Activated T-cell treated with anti-CD3 and anti-CD28 coated beads, Interleukin-2, amount 50 U/mL, for 4 hours (primary cell): Measurements from ENCODE around the gene GRIP2. TPM values are rescaled to one million over a fixed set of nuclear protein-coding genes. Genes with fewer than 3 reads are reported as not detected.

Source experiments
- ATAC-seq, 2 donors: fragments of 200-7000 bp; cut with Tn5 transposase; one replicate each; pipeline ENCODE4 v1.10.0; 2021
- DNase-seq: peaks from one replicate; pipeline ENCODE4 v3.0.0-alpha.2; 2020
- H3K27me3 Mint-ChIP-seq: one replicate; pipeline ENCODE4 v1.8.0; 2021; ENCODE audit warnings: low read depth, mixed read lengths
- H3K36me3 Mint-ChIP-seq: one replicate; pipeline ENCODE4 v1.8.0; 2022; ENCODE audit warnings: mixed read lengths; ENCODE audit not compliant: insufficient read depth
- H3K4me1 Mint-ChIP-seq: one replicate; pipeline ENCODE4 v1.8.0; 2021; ENCODE audit warnings: low read depth, mixed read lengths
- H3K4me3 Mint-ChIP-seq: one replicate; pipeline ENCODE4 v1.8.0; 2021; ENCODE audit warnings: mild to moderate bottlenecking, moderate library complexity, mixed read lengths
- H3K9me3 Mint-ChIP-seq: one replicate; pipeline ENCODE4 v1.8.0; 2021; ENCODE audit warnings: mixed read lengths
- total RNA-seq, 3 donors: library from RNA; stranded (reverse); gene quantifications; one replicate each; pipeline ENCODE4 v1.2.1, GENCODE V29; 2021

GRIP2 gene
- total RNA-seq, 3 donors from 2014 or later = not detected

GRCh38 chr3:14489641-14490040 is 50.5 kb downstream of the GRIP2 start:
- Mint-ChIP-seq H3K36me3 (peaks cover 16% of the 10 kb centered on the region), H3K27me3 (no peaks in the 10 kb centered on the region), H3K4me3 (no peak overlapping the region), H3K4me1 (no peaks in the 10 kb centered on the region), H3K9me3 (no peaks in the 10 kb centered on the region)
- ATAC-seq (no peak), DNase-seq (no peak)

DNA sequence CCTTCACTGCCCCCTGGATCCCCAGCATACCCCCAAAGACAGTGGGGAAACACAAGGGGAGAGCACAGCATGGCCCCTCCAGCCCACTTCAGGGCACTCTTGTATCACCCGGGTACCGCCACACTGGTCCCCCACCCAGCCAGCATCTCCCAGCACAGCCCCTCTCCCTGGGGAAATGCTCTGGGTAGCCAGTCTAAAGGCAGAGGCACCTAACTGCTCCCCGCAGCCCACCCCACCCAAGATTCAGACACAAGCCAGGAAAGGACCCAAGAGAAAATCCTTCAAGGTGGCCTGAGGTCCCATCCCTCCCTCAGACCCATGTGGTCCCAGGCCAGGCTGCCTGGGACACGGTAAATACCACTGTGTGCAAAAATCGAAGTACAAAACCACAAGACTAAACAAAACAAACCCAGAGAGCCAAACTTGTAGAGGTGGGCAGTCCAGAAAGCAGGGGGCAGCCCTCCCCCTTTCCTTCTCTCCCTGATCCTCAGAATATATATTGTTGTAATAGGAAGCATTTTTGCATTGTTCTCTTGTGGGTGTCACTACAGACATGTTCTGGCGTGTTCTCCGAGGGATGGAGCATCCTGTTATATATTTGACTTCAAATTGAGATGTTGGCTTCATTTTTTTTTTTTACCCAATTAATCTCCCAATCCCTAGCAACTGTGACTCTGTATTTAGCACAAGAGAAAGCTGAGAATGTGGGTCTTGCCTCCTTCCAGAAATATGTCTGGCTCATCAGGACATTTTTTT is 51.7 kb downstream of the GRIP2 start:
- Mint-ChIP-seq H3K4me1 (no peaks in the 10 kb centered on the region), H3K9me3 (no peaks in the 10 kb centered on the region), H3K36me3 (peaks cover 25% of the 10 kb centered on the region), H3K4me3 (no peak overlapping the region), H3K27me3 (no peaks in the 10 kb centered on the region)
- DNase-seq (no peak), ATAC-seq (no peak)

- DNase-seq (no peak), ATAC-seq (no peak)
- H3K4me1 Mint-ChIP-seq = no peaks in the 10 kb centered on the region
- H3K27me3 Mint-ChIP-seq = no peaks in the 10 kb centered on the region
- no peaks in the 10 kb centered on the region for H3K9me3 Mint-ChIP-seq
- peaks cover 28% of the 10 kb centered on the region for H3K36me3 Mint-ChIP-seq
- H3K4me3 Mint-ChIP-seq = no peak overlapping the region
These were observed 52.3 kb downstream of the GRIP2 start for GRCh38 chr3:14487821-14488220.

- H3K9me3 Mint-ChIP-seq = no peaks in the 10 kb centered on the region
These were observed 53.1 kb downstream of the GRIP2 start for GRCh38 chr3:14487086-14487485.

DNA sequence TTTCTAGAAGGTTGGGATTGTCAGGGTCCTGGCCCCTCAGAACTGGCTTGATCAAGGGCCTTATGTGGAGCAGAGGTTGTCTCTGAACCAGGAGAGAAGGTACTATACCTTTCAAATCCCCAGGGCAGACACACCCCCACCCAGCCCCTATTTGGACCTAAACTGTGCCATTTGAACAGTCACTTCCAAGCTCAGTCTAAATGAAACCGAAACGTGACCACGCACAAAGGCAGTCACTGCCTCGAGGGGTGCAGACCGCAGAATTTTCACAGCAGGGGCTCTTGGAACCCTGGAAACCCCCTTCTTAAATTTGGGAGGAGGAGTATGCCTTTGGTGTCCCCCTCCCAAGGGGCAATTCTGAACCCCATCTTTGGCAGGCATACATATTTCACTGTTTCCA is 53.7 kb downstream of the GRIP2 start:
- H3K36me3 Mint-ChIP-seq = peaks cover 33% of the 10 kb centered on the region
- no peak for ATAC-seq
- no peaks in the 10 kb centered on the region for H3K27me3 Mint-ChIP-seq
- no peak overlapping the region for H3K4me3 Mint-ChIP-seq
- DNase-seq = no peak
- no peaks in the 10 kb centered on the region for H3K9me3 Mint-ChIP-seq
- H3K4me1 Mint-ChIP-seq = no peaks in the 10 kb centered on the region

More at GRCh38 chr3:14487086-14487485, 53.1 kb downstream of the GRIP2 start:
- peaks cover 28% of the 10 kb centered on the region for H3K36me3 Mint-ChIP-seq
- DNase-seq = no peak
- ATAC-seq = no peak
- no peaks in the 10 kb centered on the region for H3K4me1 Mint-ChIP-seq
- no peak overlapping the region for H3K4me3 Mint-ChIP-seq
- H3K27me3 Mint-ChIP-seq = no peaks in the 10 kb centered on the region

DNA sequence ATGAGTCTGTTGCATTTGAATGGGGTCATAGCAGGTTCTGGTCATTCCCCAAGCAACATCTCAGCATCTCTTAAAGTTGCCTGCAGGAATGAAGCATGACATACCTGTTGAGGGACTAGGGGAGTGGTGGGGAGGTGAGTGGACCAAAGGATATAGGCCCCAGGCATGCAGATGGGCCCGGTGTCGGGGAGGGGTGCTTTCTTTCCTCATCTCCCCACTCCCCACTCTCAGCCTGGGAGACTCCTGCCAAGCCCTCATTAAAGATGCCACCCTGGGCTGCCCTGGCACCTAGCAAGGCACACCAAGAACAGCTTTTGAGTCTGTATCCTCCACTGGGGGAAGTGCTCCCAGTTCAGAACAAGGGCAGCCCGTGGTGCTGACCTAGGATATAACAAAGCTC is 54.2 kb downstream of the GRIP2 start:
- Mint-ChIP-seq H3K4me3 (no peak overlapping the region), H3K9me3 (no peaks in the 10 kb centered on the region), H3K36me3 (peaks cover 36% of the 10 kb centered on the region), H3K27me3 (no peaks in the 10 kb centered on the region), H3K4me1 (no peaks in the 10 kb centered on the region)
- no peak for ATAC-seq
- DNase-seq = no peak

DNA sequence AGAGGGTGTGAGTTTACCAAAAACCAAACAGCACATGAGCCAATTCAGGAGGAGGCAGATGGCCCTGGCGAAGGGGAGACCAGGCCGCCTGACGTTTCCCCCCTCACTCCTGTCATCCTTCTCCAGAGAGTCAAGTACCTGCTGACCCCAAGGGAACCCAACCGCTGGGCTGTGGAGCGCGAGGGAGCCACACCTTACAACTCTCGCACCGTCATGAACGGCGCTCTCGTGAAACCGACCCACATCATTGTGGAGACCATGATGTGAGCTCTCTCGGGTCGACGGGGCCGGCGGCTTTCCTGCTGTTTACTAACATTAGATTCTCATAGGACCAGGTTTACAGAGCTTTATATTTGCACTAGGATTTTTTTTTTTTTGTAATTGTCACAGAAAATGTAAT is 55.4 kb downstream of the GRIP2 start:
- H3K4me1 Mint-ChIP-seq = no peaks in the 10 kb centered on the region
- H3K36me3 Mint-ChIP-seq = peaks cover 37% of the 10 kb centered on the region

GRCh38 chr3:14483286-14483685 is 56.9 kb downstream of the GRIP2 start:
- DNase-seq (no peak), ATAC-seq (no peak)
- Mint-ChIP-seq H3K4me3 (no peak overlapping the region), H3K4me1 (no peaks in the 10 kb centered on the region), H3K36me3 (peaks cover 44% of the 10 kb centered on the region), H3K9me3 (no peaks in the 10 kb centered on the region), H3K27me3 (no peaks in the 10 kb centered on the region)

More for the DNA sequence above, 55.4 kb downstream of the GRIP2 start:
- Mint-ChIP-seq H3K4me3 (no peak overlapping the region), H3K27me3 (no peaks in the 10 kb centered on the region), H3K9me3 (no peaks in the 10 kb centered on the region)
- DNase-seq = no peak
- ATAC-seq = no peak

- H3K36me3 Mint-ChIP-seq = peaks cover 47% of the 10 kb centered on the region
- no peak for DNase-seq
- H3K4me3 Mint-ChIP-seq = no peak overlapping the region
- H3K4me1 Mint-ChIP-seq = no peaks in the 10 kb centered on the region
- no peaks in the 10 kb centered on the region for H3K27me3 Mint-ChIP-seq
- H3K9me3 Mint-ChIP-seq = no peaks in the 10 kb centered on the region
- no peak for ATAC-seq
These were observed 57.8 kb downstream of the GRIP2 start for GRCh38 chr3:14482271-14482721.

DNA sequence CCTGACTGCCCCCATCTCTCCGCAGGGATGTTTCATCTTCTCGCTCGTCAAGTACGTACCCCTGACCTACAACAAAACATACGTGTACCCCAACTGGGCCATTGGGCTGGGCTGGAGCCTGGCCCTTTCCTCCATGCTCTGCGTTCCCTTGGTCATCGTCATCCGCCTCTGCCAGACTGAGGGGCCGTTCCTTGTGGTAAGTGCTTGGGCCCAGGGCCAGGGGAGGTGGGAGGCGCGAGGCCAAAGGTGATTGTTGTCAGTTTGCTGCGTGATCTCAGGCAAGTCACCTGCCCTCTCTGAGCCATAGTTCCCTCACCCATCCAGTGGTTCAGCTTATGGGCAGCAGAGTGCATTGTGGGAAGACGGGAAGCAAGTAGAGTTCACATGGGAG is 58.5 kb downstream of the GRIP2 start:
- Mint-ChIP-seq H3K27me3 (no peaks in the 10 kb centered on the region), H3K4me3 (no peak overlapping the region), H3K9me3 (no peaks in the 10 kb centered on the region), H3K4me1 (no peaks in the 10 kb centered on the region), H3K36me3 (peaks cover 41% of the 10 kb centered on the region)
- ATAC-seq (no peak), DNase-seq (no peak)

DNA sequence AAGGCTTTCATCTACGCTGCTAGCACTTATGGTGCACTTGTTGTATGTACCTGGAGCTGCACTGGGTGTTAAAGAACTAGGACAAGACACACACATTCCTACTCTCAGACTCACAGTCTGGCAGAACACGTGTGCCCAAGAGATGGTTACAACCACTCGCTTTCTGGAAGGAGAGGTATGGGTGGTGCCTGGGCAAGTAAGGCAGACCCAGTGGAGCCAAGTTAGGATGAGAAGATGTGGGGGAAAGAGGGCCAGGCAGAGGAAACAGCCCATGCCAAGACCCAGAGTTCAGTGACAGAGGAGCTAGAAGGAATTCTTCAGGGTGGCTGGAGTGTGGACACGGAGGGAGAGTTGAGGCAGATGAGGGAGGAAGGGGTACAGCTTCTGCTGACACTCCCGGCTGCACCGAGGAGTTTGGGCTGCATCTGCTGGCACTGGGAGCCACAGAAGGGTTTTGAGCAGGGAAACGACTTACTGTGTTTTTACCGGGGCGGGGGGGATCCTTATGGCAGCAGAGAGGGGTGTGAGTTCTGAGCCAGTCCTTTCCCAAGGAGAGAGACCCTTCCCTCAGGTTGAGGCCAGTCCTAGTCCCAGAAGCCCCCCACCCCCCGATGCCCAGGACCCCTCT is 59.0 kb downstream of the GRIP2 start:
- Mint-ChIP-seq H3K27me3 (no peaks in the 10 kb centered on the region), H3K4me3 (no peak overlapping the region)

DNA sequence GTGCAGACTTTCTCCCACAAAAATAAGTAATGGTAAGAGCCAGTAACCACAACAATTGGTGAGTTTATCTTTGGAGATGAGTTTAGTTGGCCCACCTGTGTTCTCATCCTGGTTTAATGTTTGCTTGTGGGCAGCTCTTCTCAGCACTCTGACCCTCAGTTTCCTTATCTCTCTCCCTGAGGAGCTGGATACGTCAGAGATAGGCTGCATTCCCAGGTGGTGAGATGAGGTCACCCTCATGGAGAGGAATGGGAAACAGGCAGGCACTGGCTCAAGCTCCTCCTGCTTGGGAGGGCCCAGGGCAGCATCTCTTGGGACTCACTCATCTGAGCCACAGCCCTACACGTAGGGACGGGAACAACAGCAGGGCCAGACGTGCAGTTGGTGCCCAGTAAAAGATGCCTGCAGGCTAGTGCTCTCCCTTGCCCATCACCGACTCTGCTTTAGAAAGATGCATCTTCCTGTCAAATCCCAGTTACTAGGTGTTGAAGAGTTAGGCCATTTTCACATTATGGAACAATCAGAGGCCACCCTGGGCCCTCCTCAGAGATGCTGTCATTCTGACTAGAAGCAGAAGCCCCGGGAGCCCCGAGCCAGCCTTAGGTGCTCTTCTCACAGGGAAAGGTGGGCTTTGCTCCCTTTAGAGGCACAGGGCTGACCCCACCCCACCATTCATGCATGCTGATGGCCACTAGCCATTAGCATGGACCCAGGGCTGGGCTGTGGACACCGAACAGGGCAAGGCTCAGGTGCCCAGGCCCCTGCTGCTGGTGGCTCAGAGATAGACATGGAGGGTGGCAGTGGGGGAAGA is 59.7 kb downstream of the GRIP2 start:
- no peaks in the 10 kb centered on the region for H3K9me3 Mint-ChIP-seq
- H3K36me3 Mint-ChIP-seq = peaks cover 46% of the 10 kb centered on the region
- no peaks in the 10 kb centered on the region for H3K27me3 Mint-ChIP-seq
- no peak for ATAC-seq
- H3K4me3 Mint-ChIP-seq = no peak overlapping the region
- no peak for DNase-seq
- no peaks in the 10 kb centered on the region for H3K4me1 Mint-ChIP-seq

More for the DNA sequence above, 59.0 kb downstream of the GRIP2 start:
- no peaks in the 10 kb centered on the region for H3K4me1 Mint-ChIP-seq
- no peaks in the 10 kb centered on the region for H3K9me3 Mint-ChIP-seq
- DNase-seq (no peak), ATAC-seq (no peak)
- H3K36me3 Mint-ChIP-seq = peaks cover 42% of the 10 kb centered on the region

DNA sequence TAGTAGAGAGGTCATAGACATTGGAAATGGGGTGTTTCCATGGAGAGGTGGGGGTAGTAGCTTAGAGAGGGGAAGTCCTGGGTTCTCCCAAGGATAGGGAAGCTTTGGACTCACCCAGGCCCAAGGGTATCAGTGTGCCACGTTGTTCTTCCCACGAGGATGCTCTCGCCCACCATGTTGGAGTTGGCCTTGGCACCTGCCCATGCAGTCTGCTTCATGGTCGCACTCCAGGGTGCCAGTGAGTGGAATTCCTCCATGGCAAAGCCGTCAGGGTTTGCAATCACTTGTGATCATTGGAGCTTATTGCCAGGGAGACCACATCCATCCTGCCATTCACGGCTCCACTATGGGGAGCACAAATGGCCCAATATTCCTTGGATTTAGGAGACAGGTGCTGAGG is 60.6 kb downstream of the GRIP2 start:
- ATAC-seq = no peak
- no peaks in the 10 kb centered on the region for H3K9me3 Mint-ChIP-seq

DNA sequence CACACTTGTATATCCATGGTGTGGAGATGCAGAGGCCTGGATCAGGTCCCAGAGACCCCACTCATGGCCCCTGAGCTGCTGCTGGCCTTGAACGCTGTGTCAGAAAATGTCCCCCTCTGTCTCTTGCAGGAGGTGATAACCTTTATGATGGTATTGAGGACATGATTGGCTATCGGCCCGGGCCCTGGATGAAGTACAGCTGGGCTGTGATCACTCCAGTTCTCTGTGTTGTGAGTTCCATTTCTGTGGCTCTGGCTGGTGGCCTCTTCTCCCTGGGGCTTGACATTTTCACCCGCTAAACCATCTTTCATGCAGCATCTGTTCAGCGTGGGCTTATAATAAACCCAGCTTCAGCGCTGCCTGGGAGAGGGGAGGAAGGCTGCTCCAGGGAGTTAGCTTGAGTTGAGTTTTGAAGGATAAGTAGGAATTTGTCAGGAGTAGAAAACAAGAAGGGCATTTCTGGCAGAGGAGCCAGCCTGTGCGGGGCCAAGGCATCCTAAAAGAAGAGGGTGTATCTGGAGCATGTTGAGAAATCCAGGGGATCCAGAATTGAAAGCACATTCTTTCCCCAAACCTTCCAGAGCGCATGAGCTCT is 61.1 kb downstream of the GRIP2 start:
- Mint-ChIP-seq H3K36me3 (peaks cover 41% of the 10 kb centered on the region), H3K9me3 (no peaks in the 10 kb centered on the region), H3K4me3 (no peak overlapping the region), H3K27me3 (no peaks in the 10 kb centered on the region), H3K4me1 (no peaks in the 10 kb centered on the region)
- DNase-seq (no peak), ATAC-seq (no peak)

More for the DNA sequence above, 60.6 kb downstream of the GRIP2 start:
- Mint-ChIP-seq H3K4me3 (no peak overlapping the region), H3K36me3 (peaks cover 43% of the 10 kb centered on the region), H3K4me1 (no peaks in the 10 kb centered on the region), H3K27me3 (no peaks in the 10 kb centered on the region)
- no peak for DNase-seq
